GM21786 (cell line): ENCODE measurements around the gene SASH1.

Experiments
- ATAC-seq: cut with Tn5 transposase; IDR thresholded peaks from one replicate; pipeline ENCODE4 v1.9.1; 2021; ENCODE audit not compliant: unreplicated experiment

The SASH1 gene

GRCh38 chr6:148491638-148492251 is 149.1 kb downstream of the SASH1 start:
- no peak for ATAC-seq

GRCh38 chr6:148492654-148493290 is 150.1 kb downstream of the SASH1 start:
- no peak for ATAC-seq

GRCh38 chr6:148493424-148493823 is 150.8 kb downstream of the SASH1 start:
- ATAC-seq, result no peak

- no peak for ATAC-seq
Observed at GRCh38 chr6:148494226-148494625, 151.6 kb downstream of the SASH1 start.

GRCh38 chr6:148495029-148495428 is 152.4 kb downstream of the SASH1 start:
- ATAC-seq, result no peak

DNA sequence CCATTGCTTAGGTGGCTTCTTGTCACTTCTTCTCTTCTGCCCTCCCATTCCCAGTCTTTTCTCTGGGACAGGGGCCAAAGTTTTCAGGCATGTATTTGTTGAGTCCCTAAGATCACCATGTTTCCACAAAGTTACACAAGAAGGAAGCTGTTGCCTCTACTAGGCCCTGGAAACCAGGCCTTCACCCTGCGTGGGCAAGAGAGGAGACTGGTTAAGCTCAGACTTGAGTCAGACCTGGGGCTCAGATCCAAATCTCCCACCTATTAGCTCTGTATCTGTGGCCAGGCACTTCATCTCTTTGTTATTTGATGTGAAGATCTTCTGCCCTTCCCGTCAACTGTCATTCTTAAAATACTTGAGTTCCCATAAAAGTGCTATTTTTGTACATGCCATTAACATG is 154.6 kb downstream of the SASH1 start:
- ATAC-seq, result no peak

- ATAC-seq, result no peak
Observed at GRCh38 chr6:148497717-148498116, 155.1 kb downstream of the SASH1 start.

DNA sequence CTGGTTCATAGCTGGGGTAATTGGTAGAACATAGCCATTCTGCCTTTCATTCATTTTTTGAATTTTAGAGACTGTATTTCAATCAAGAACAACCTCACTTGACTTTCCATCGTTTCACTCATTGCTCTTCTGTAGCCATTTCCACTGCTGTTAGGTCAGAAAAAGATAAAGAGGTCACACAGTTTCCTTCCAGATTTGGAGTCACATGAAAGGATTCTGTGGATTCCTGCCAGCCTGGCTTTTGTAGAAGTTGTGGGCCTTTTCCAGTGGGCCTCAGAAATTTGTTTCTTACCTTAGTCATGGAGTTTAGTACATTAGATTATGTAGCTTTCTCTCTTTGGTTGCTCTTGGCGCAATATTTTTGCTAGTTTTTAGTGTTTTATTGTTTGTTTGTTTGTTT is 157.8 kb downstream of the SASH1 start:
- no peak for ATAC-seq

DNA sequence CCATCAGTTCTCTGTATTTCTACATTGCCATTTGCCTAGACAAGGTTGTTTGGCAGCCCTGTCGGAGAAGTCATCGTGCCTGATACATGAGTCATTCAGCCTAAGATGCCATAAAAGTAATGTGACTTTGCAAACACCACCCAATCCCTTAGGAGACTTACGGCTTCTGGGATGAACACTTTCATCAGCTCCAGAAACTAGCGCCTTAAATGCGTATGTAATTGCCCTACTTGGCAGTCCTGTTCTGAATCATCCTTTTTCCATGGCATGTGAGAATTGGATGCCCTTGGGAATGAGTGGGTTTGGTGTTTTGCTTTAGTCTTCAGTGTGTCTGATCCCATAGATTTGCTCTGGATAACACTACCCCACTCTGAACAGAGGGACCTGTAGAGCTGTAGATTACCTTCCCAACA is 158.5 kb downstream of the SASH1 start:
- no peak for ATAC-seq

DNA sequence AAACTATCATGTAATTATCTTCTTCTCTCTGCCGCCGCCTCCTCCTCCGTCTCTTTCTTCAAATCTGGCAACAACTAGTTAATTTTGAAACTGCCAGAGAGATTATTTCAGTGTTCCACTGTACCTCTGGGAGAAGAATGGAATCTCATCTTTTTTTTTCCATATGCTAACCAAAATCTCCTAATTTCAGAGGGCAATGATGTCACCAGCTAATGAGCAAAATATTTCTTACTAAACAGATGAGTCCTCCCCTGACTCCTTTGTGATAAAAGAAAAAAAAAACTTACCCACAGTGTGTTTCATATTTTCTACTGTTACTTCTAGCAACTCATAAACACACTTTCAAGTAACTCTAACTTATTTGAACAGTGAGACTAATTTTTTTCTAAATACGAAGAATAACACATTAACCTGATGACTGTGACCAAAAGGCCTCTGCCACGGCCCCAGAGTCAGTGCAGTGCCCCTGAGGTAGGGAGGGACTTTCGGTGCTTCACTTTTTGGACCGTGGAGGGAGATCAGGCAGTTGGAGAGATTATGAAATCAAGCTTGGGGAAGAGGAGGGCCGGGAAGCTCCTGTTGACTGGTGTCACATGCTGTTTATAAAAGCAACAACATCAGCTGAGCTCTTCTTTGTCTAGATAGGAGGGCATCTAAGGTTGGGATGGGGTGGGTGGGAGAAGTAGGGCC is 159.6 kb downstream of the SASH1 start:
- ATAC-seq, result no peak

DNA sequence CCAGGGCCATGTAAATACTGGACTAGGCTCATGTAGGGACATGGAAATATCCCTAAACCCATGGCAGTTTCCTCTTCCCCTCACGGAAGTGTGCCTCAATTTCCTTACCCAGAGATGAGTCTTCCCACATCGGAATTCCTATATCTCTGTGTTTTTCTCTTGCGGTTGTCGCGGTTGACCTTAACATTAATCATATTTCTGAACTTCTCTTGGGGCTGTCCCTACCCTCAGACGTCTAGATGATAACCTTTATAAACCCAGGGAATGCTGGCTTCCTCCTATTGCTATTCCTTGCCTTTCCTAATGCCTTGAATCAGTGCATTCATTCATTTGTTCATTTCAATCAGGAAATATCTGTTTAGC is 160.1 kb downstream of the SASH1 start:
- ATAC-seq, result no peak

DNA sequence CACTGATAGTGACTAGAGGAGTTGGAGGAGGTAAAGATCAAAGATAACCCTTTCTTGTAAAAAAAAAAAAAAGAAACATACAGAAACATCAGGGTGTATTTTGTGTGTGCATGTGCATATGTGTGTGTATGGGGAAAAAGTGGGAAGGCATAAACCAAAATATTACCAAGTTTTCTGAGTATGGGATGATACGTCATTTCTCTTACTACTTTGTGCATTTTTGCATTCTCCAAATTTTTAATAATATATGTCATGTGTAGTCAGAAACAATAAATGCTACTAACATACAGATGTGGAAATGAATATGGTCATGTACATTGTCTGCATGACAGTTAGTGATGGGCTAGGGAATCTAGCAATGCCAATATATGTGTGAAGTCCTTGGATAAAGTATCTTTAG is 161.1 kb downstream of the SASH1 start:
- ATAC-seq, result no peak

GRCh38 chr6:148507774-148508173 is 165.1 kb downstream of the SASH1 start:
- no peak for ATAC-seq

DNA sequence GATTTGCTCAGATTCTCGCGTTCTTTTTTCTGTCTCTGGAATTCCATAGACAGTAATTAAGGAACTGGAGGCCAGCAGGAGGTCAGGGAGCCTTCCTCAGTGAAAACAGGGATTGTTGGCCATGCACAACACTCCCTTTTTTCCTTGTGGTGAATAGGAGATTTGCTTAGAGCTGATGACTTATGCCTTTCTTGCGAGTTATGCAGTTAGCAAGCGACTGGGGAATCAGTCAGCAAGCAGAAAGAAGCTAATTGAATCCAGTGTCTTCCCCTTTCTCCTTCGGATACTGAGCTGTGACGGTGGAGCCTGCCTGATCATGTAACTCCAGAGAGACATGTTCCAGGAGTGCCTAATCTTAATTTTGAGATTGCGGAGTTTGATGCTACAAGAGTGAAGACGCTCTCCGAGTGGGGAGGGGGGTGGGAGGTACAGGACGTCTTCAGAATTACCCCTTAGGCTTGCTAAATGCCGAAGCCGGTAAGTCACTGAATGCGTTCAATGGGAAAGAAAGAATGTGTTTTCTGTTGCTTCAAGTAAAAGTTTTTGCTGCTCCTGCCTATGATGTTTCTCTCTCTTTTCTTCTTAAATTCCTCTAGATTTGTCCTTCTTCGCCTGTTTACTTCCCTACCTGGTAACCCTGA is 165.9 kb downstream of the SASH1 start:
- no peak for ATAC-seq

- ATAC-seq, result no peak
Observed at GRCh38 chr6:148509119-148509799, 166.6 kb downstream of the SASH1 start.

GRCh38 chr6:148509800-148510581 is 167.4 kb downstream of the SASH1 start:
- peak; percentile 75 for ATAC-seq

DNA sequence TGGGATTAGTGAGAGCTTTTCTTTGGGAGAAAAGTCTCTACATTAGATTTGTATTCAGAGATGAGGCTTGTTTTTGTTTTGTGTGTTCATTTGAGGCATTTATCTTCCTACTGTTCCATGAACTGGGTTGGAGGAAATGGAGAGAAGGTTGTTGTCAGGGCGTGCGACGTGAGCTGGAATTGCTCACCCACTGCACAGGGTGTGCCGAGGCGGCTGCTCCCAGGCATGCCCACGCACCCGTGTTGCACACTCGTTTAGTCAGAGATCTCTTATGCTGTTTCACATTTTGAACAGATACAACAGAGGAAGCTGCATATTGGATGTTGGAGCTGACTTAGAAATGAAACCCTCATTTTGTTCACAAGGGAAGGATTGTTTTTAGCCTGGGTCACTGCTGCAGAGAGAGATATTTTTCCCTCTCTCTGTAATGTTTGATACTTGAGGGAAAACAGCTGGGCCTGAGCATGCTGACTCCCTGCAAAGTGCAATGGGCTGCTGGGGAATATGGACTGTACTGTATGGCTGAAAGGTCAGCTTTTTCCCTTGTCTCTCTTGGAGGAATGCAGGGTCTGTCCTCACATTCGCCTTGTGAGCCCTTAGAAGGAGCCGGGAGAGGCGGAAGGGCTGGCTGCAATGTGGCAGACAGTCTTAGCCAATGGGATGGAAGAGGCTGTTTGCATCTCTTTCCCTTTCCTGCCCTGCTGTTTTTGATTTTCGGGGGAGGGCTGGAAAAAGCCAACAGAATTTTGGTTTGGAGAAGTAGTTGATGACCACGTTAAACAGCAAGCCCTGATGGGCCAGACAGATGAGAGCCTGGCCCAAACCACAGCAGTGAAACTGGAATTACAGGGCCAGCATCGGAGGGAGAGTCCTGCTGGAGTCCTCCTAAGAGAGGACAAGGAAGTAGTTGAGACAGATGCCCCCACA is 170.8 kb downstream of the SASH1 start:
- ATAC-seq, result no peak

- ATAC-seq, result no peak
Observed at GRCh38 chr6:148514091-148514845, 171.6 kb downstream of the SASH1 start.

DNA sequence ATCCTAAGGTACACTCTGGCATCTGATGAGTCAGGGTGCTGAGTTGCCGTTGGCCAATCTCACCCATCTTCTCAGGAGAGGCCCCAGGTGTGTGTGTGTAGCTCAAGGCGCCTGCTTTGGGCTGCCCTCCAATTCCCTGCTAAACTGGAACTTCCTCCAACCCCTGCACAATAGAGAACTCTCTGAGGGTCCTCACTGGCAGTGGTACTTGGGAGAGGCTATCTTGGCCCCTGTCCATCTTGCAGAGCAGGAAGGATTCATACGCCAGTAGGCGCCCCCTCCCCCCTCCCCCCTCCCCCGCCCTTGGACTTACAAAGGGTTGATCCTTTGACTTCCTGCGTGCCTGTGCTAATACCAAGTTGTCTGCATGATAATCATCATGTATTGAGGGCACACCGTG is 173.6 kb downstream of the SASH1 start:
- no peak for ATAC-seq
